Epithelial cell of proximal tubule (primary cell): Measurements from ENCODE around the gene TYW1. TPM values are rescaled to one million over a fixed set of nuclear protein-coding genes. Genes with fewer than 3 reads are reported as not detected.
"Not testable (repeated sequence)": the region's sequence is repeated elsewhere in the genome, so short reads cannot be mapped to it uniquely, and the experiment has no call there.

Source experiments
- DNase-seq: peaks from one replicate; pipeline ENCODE4 v3.0.0-alpha.2; 2011; ENCODE audit warnings: low read depth
- H3K4me3 ChIP-seq: 2 replicates; pipeline ENCODE4 v1.5.1; 2011; ENCODE audit warnings: low read depth, mild to moderate bottlenecking, low read length
- CTCF ChIP-seq: conservative IDR thresholded peaks from 2 replicates; pipeline ENCODE4 v1.5.1; 2012; ENCODE audit warnings: low read depth, mild to moderate bottlenecking, low read length
- total RNA-seq: library from RNA; depleted of rRNA; stranded (reverse); fragments of >200 nt; gene quantifications from 2 replicates; pipeline ENCODE4 v1.2.3, GENCODE V29; 2015

The TYW1 gene
- total RNA-seq, 1 donor from 2014 or later = 12.3 TPM

- DNase-seq = no peak
- no peak for TF ChIP-seq CTCF
- H3K4me3 ChIP-seq = no peak overlapping the region
Measured at GRCh38 chr7:67056683-67057082, 60.0 kb downstream of the TYW1 start.

- not testable (repeated sequence) for DNase-seq, H3K4me3 ChIP-seq
Measured at GRCh38 chr7:67061321-67061720, 64.7 kb downstream of the TYW1 start.

DNA sequence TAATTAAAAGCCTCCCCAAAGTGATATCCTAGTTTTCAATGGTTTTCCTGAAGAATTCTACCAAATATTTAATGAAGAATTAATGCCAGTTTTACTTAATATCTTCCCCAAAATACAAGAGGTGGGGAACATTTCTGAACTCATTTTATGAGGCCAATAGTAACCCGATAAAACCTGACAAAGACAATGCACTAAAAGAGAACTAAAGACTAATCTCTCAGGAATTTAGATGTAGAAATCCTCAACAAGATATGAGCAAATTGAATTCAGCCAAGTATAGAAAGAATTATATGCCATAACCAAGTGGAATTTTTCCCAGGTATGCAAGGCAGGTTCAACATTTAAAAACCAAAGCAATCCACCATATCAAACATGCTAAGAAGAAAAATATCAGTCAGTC, 66.2 kb downstream of the TYW1 start:
- not testable (repeated sequence) for DNase-seq, H3K4me3 ChIP-seq

DNA sequence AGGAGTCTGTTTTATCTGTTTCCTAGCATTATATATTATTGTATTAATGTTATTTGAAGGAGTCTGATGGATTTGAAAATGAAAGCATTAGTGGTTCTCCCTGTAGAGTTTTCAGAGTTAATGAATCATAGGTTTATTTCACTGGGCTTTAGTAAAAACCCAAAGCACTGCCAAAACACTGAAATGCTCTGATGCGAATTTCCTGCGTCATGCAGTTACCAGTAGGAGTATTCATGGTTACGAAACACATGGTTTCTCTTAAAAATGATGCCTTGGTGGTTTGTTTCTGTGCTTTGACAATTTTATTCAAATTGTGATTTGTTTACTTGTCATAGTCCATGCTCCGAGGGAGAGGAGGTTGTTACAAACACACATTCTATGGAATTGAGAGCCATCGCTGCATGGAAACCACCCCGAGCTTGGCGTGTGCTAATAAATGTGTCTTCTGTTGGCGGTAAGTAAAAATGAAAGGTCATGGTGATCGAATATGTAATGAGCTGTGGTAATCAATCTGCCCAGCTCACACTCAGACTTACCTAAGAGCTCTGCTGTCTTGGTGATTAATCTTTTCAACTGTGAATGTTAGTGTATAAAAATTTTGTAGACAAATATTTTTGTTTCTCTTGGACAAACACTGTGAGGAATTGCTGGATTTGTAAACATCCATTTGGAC, 70.5 kb downstream of the TYW1 start:
- DNase-seq = not testable (repeated sequence)
- peak overlapping the region; percentile 23 for H3K4me3 ChIP-seq

DNA sequence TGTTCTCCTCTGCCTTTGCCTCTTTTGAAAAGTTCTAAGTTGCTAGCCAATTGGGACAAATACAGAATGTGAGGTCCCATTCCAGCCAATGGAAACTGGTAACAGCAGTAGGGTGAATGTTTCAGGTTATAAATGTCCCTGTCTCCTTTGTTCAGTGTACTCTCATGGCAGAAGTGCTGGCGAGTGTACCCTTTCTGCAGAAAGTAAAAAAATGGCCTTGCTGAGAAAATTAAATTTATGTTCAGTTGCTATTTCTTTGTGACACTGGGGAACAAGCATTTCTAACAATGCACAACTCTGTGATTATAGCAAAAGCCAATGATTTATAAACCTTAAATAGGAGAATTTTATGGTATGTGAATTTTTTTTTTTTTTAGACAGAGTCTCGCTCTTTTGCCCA, 79.5 kb downstream of the TYW1 start:
- H3K4me3 ChIP-seq, DNase-seq: not testable (repeated sequence)

DNA sequence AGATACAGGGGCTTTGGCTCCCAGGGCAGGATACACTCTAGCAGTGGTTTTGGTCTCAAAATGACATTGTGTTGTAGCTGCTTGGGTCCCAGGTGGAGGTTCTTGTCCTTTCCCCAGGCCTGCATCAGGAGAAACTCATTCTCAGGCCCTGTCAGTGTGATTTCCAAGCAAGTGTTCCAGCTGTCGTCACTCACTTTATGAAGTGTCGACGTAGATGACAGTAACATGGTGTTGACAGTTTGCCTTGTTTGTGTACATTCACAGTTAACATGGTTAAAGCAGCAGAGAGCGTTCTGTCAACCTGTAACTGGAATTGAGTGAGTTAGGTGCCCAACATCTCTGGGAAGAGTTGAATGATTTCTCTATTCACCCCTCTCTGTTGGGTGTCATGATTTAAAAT, 86.2 kb downstream of the TYW1 start:
- DNase-seq, H3K4me3 ChIP-seq: not testable (repeated sequence)

DNA sequence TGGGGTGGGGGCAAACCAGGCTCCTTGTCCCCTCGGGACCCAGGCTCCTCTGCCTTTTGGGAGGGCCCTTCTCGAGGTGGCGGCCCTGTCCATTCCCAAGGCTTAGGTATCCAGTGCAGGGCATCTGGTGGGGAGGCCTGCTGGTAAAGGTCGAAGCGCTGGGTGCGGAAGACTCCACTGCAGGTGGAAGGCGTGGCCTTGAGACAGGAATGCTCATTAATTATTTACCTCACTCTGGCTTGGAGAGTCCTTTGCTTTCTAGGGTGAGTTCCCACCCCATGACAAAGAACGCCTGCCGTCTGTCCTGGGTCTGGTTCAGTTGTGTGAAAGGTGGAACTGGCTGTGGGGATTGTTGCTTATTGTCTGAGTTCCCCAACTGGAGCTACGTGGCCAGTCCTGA, 92.6 kb downstream of the TYW1 start:
- H3K4me3 ChIP-seq, DNase-seq: not testable (repeated sequence)

- not testable (repeated sequence) for H3K4me3 ChIP-seq, DNase-seq
Measured at GRCh38 chr7:67091053-67091452, 94.4 kb downstream of the TYW1 start.

- not testable (repeated sequence) for H3K4me3 ChIP-seq, DNase-seq
Measured at GRCh38 chr7:67098031-67098430, 101.4 kb downstream of the TYW1 start.

DNA sequence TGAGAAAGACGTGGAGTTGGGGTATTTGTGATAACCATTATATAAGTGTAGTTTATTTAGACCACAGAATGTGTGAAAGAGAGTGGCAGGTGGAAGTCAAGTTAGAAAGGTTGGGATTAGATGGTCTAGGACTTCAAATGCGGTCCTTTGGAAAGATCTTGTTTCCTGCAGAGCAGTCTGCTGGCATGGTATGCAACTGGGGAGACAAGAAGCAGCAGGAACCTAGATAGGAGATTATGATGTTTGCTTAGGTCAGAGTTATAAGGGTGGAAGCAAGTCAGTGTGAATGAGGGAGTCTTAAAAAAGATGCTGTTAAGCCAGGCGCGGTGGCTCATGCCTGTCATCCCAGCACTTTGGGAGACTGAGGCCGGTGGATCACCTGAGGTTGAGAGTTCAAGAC, 102.8 kb downstream of the TYW1 start:
- not testable (repeated sequence) for DNase-seq

GRCh38 chr7:67100038-67100437, 103.4 kb downstream of the TYW1 start:
- H3K4me3 ChIP-seq, DNase-seq: not testable (repeated sequence)

More for the DNA sequence above, 102.8 kb downstream of the TYW1 start:
- H3K4me3 ChIP-seq = not testable (repeated sequence)

GRCh38 chr7:67100956-67101361, 104.3 kb downstream of the TYW1 start:
- TF ChIP-seq CTCF = no peak
- DNase-seq = no peak
- H3K4me3 ChIP-seq = no peak overlapping the region

- DNase-seq = not testable (repeated sequence)
Measured at GRCh38 chr7:67104937-67105336, 108.3 kb downstream of the TYW1 start.

More at GRCh38 chr7:67104937-67105336, 108.3 kb downstream of the TYW1 start:
- H3K4me3 ChIP-seq = not testable (repeated sequence)
